GM19193 (cell line): ENCODE data around the gene NDE1.

Source experiments
- POLR2A ChIP-seq: IDR thresholded peaks from 4 replicates; pipeline ENCODE4 v1.6.1; 2011; ENCODE audit not compliant: insufficient read depth, insufficient read length; ENCODE audit errors: extremely low read depth

The NDE1 gene

GRCh38 chr16:15757630-15758251 is 107.7 kb downstream of the NDE1 start:
- no peak for TF ChIP-seq POLR2A

- no peak for TF ChIP-seq POLR2A
These were observed 109.0 kb downstream of the NDE1 start for GRCh38 chr16:15759070-15759469.

GRCh38 chr16:15760129-15760528 is 110.1 kb downstream of the NDE1 start:
- TF ChIP-seq POLR2A = no peak

- no peak for TF ChIP-seq POLR2A
These were observed 114.1 kb downstream of the NDE1 start for GRCh38 chr16:15764112-15764511.

GRCh38 chr16:15765116-15765515 is 115.1 kb downstream of the NDE1 start:
- TF ChIP-seq POLR2A = no peak

DNA sequence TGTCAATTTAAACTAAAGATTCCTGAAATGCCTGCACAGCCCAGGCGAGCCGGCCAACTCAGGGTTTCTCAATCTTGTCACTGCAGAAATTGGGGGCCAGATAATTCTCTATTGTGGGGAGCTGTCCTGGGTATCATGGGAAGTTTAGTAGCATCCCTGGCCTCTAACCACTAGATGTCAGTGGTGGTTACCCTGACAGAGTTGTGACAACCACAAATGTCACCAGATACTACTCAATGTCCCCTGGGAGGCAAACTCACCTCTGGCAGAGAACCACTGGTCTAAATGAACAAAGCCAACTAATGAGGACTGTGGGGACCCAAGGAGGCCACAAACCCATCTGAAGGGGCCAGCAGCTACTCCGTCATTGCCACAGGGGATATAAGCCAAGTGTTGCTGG is 115.8 kb downstream of the NDE1 start:
- TF ChIP-seq POLR2A = no peak

- no peak for TF ChIP-seq POLR2A
These were observed 116.9 kb downstream of the NDE1 start for GRCh38 chr16:15766918-15767317.

- no peak for TF ChIP-seq POLR2A
These were observed 118.2 kb downstream of the NDE1 start for GRCh38 chr16:15768201-15768600.

GRCh38 chr16:15769239-15769638 is 119.2 kb downstream of the NDE1 start:
- TF ChIP-seq POLR2A = no peak

DNA sequence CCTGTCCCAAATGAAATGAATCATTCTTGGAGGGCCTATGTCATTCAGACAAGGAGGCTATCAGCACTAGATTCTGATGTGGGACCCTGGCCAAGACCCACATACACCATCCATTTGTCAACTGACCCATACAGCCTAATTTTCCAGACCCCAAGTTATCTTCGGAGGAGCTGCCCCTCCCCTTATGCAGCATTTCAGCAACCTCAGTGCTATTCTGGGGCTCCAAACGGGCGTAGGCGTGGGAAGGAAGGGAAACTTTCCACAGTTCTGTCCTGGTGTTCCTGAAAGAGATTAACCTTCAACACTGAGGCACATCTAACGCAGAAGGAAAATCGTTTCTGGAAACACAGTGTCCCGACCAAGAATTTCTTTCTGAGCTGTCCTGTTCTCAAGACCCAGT is 120.1 kb downstream of the NDE1 start:
- TF ChIP-seq POLR2A = no peak

- no peak for TF ChIP-seq POLR2A
These were observed 120.5 kb downstream of the NDE1 start for GRCh38 chr16:15770512-15770911.

DNA sequence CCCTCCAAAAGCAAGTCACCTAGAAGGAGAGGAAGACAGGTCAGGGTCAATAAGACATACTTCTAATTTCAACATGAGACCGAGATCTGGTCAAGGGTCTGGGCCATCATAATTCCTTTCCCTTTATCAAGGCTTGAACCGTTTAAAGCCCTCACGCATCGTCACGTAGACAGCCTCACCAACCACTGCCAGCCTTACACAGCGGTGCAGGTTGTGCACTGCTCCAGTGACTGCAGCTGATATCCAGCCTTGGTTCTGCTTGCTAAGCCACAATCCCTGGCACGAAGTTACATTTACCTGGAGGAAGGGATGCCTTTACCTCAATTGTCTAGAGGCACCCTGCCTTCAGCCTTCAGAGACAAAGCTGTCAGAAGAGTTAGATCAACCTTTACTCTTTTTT is 121.6 kb downstream of the NDE1 start:
- no peak for TF ChIP-seq POLR2A

- no peak for TF ChIP-seq POLR2A
These were observed 122.7 kb downstream of the NDE1 start for GRCh38 chr16:15772579-15773293.

DNA sequence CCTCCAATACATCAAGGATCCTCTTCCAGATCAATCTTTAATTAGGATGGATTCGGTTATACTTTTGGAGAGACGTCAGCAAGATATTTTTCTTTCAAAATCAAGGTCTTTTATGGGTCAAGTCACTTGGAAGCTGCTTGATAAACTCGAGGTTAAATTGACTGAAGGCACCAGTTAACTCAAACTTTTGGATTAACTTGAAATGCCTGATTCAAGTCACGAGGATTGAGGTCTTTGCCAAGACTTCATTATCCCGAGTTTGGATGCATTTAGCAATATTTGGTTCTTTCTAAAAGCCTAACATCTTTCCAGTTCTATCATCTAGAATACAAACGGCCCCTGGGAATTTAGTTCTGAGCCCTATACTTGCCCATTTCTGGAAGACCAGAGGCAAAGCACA is 123.9 kb downstream of the NDE1 start:
- TF ChIP-seq POLR2A = no peak

GRCh38 chr16:15775209-15775608 is 125.2 kb downstream of the NDE1 start:
- no peak for TF ChIP-seq POLR2A

- TF ChIP-seq POLR2A = no peak
These were observed 125.7 kb downstream of the NDE1 start for GRCh38 chr16:15775663-15776304.
